ENCODE data around the gene MAPKAP1. TPM values are rescaled to one million over a fixed set of nuclear protein-coding genes. Genes with fewer than 3 reads are reported as not detected.

Gene MAPKAP1
- total RNA-seq, 2 experiments from 2014 or later = 55.3 to 57.9 TPM

DNA sequence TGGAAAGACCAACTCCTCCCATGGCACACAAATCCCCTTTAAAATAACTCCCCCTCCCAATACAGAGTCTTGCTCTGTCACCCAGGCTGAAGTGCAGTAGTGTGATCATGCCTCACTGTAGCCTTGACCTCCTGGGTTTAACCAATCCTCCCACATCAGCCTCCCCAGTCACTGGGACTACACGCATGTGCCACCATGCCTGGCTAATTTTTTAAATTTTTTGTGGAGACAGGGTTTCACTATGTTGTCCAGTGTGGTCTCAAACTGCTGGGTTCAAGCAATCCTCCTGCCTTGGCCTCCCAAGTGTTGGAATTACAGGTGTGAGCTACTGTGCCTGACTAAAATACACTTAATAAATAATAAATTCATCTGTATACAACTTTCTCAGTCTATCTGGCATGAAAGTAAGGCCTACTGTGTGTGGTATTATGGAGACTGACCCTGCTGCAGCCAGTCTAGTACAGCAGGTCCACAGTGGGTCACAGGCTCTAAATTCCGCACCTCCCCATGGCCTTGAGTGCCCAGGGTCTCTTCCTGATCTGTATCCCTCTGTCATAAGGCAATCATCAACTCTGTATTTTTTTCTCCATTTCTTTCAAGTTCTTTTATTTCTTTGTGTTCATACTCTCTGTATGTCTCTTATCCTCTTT is 169.4 kb downstream of the MAPKAP1 start:
- peaks cover 5% of the 10 kb centered on the region for H3K36me3 Mint-ChIP-seq
- H3K4me1 Mint-ChIP-seq (ENCODE audit: low read depth) = peaks cover 2% of the 10 kb centered on the region
- H3K4me3 Mint-ChIP-seq = no peak overlapping the region
- intact Hi-C loops (cut with micrococcal nuclease) = no loop called here
- no peaks in the 10 kb centered on the region for H3K9me3 Mint-ChIP-seq
- ChIA-PET POLR2A (no interaction called here), CTCF (interaction anchor here (1.0 kb wide), 1 partner anchor 21 kb away, joined by 4 read pairs; no protein-coding TSS in a partner anchor)
- no peak for DNase-seq
- no peaks in the 10 kb centered on the region for H3K27me3 Mint-ChIP-seq
- no peak overlapping the region for H3K27ac Mint-ChIP-seq

DNA sequence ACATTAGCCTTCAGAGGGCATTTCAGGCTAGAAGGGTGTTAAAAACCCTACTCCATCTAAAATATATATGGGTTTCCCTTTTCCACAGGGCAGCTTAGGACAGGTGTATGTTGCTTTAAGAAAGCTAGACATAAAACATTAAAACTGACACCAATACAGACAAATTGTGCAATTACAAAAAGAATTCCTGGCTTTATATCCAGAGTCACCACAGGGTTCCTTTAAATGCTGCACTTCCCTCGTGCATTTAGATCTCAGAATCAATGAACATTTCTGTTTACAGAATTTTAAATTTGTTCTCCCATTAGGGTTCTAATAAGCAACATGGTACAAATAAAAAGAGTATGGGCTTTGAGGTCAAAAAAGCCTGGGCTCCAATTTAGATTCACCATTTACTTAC is 170.2 kb downstream of the MAPKAP1 start:
- no peaks in the 10 kb centered on the region for H3K27me3 Mint-ChIP-seq
- ChIA-PET CTCF (no interaction called here), POLR2A (no interaction called here)
- peaks cover 2% of the 10 kb centered on the region for H3K4me1 Mint-ChIP-seq (ENCODE audit: low read depth)
- intact Hi-C loops (cut with micrococcal nuclease) = no loop called here
- no peak overlapping the region for H3K4me3 Mint-ChIP-seq
- H3K27ac Mint-ChIP-seq = no peak overlapping the region
- DNase-seq = no peak
- peaks cover 2% of the 10 kb centered on the region for H3K36me3 Mint-ChIP-seq
- H3K9me3 Mint-ChIP-seq = no peaks in the 10 kb centered on the region

DNA sequence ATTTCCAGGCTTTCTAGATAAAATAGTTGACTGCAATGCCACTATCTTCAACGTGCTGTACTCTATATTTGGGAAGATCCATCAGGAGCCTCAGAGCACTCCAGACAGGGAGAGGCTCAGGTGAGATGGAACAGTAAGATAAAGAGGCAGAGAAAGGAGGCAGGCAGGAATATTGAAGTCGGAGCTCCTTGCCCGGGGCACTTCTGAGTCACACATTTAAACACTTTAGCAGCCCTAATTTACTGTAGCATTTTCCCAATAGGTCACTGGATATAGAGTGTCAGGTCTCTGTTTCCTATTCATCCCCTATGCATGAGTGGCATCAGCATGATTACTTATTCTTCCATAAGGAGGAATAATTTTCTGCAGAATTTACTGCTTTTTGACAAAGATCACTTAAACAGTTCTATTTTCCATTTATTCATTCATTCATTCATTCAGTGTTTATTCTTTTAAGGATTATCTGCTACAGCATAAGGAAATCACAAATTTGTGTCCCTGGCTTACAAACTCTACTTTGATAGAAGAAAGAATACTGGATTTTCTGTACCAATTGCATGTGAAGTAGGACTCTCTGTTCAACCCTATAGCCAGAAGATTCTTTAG is 170.7 kb downstream of the MAPKAP1 start:
- CTCF ChIA-PET = no interaction called here
- intact Hi-C loops (cut with micrococcal nuclease) = no loop called here
- Mint-ChIP-seq H3K27me3 (no peaks in the 10 kb centered on the region), H3K9me3 (no peaks in the 10 kb centered on the region), H3K4me3 (no peak overlapping the region), H3K36me3 (no peaks in the 10 kb centered on the region), H3K27ac (no peak overlapping the region), H3K4me1 (ENCODE audit: low read depth) (peaks cover 5% of the 10 kb centered on the region)
- POLR2A ChIA-PET = no interaction called here
- DNase-seq = no peak

DNA sequence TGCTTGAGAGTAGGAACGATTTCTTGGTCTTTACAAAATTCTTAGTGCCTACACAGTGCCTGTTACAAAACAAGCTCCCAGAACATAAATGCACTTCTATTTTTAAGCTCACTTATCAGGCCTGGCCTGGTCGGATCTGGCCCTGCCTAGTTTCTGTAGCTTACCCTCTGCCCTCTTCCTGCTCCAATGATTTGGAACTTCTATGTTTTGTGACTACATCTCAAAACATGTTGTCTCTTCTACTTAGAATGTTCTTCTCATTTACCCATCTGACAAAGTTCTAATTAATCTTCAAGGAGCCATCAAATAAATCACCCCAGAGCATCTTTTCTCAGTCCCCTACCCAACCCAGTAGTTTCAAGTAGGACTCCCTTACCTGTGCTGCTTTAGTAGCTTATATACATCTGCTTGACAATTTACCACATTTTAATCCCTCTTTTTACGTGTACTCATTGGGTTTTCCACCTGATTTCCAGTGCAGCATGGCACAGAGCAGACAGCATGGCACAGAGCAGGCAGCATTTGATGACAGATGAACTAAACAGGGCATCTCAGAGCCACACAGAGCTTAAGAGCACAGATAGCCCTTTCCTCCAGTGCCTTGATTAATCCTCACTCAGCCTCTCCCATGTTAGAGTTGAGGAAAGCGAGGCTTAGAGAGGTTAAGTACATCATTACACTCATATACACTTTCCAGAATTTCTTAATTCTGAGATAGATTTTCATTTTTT is 171.9 kb downstream of the MAPKAP1 start:
- no peak overlapping the region for H3K4me3 Mint-ChIP-seq
- no peaks in the 10 kb centered on the region for H3K36me3 Mint-ChIP-seq
- no peak overlapping the region for H3K27ac Mint-ChIP-seq
- ChIA-PET CTCF (interaction anchor here (0.9 to 1.6 kb wide), 2 partner anchors 24 to 98 kb away, joined by 3 to 5 read pairs; no protein-coding TSS in a partner anchor), POLR2A (no interaction called here)
- intact Hi-C loops (cut with micrococcal nuclease) = no loop called here
- no peak for DNase-seq
- no peaks in the 10 kb centered on the region for H3K27me3 Mint-ChIP-seq
- H3K4me1 Mint-ChIP-seq (ENCODE audit: low read depth) = peaks cover 11% of the 10 kb centered on the region
- no peaks in the 10 kb centered on the region for H3K9me3 Mint-ChIP-seq

DNA sequence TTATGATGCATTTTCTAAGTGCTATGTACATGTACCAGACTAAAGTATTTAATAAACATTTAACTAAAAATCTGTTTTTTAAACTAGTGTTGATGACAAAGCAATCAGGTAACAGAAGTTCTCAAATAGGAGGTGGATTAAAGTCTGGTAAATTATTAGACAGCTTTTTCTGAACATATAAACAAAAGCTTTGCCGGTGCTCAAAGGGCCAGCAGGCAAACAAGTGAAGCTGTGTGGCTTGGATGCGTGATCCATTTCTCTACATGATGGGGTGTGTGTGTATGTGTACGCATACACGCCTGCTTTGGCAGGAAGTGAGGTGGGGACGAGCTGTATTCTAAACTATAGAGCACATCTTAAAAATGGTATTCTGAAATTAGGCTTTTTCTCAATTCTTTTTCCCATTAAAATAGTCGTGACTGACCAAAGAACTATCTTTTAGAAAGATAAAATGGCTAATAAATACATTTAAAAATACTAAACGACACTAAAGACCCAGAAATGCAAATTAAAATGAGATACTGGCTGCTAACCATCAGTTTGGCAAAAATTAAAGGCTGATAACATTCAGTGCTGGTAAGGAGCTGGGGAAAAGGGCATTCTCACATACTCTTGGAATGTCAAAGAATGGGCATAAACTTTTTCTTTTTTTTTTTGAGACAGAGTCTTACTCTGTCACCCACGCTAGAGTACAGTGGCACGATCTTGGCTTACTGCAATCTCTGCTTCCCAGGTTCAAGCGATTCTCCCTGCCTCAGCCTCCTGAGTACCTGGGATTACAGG is 174.0 kb downstream of the MAPKAP1 start:
- ChIA-PET POLR2A (no interaction called here), CTCF (interaction anchor here (0.6 kb wide), 1 partner anchor 46 kb away, joined by 4 read pairs; no protein-coding TSS in a partner anchor)
- Mint-ChIP-seq H3K9me3 (no peaks in the 10 kb centered on the region), H3K27me3 (no peaks in the 10 kb centered on the region), H3K36me3 (no peaks in the 10 kb centered on the region), H3K4me1 (ENCODE audit: low read depth) (peaks cover 25% of the 10 kb centered on the region), H3K4me3 (no peak overlapping the region), H3K27ac (no peak overlapping the region)
- no peak for DNase-seq
- intact Hi-C loops (cut with micrococcal nuclease) = no loop called here

DNA sequence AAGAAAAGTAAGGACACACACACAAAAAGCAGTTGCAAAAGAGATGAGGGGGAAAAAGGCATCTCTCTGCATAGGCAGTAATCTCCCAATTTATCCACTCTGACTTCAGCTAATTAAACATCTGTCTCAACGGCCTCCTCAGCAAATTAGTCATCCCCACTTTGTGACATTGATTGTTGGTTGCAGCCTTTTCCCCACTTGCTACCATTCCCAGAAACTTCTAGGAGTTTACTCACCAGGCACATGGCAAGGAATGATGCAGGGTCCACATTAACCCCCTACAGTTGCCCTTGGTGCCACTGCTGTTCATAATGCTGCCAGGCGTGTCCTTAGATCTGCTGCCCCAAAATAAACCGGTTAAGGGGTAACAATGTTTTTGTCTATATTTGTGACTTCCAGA is 174.6 kb downstream of the MAPKAP1 start:
- intact Hi-C loops (cut with micrococcal nuclease) = no loop called here
- Mint-ChIP-seq H3K4me1 (ENCODE audit: low read depth) (peaks cover 28% of the 10 kb centered on the region), H3K4me3 (no peak overlapping the region), H3K27ac (no peak overlapping the region), H3K9me3 (no peaks in the 10 kb centered on the region), H3K27me3 (no peaks in the 10 kb centered on the region), H3K36me3 (no peaks in the 10 kb centered on the region)
- no peak for DNase-seq
- POLR2A ChIA-PET = no interaction called here
- CTCF ChIA-PET = interaction anchor here (0.6 to 1.4 kb wide), 2 partner anchors 26 to 45 kb away, joined by 3 to 4 read pairs; no protein-coding TSS in a partner anchor

DNA sequence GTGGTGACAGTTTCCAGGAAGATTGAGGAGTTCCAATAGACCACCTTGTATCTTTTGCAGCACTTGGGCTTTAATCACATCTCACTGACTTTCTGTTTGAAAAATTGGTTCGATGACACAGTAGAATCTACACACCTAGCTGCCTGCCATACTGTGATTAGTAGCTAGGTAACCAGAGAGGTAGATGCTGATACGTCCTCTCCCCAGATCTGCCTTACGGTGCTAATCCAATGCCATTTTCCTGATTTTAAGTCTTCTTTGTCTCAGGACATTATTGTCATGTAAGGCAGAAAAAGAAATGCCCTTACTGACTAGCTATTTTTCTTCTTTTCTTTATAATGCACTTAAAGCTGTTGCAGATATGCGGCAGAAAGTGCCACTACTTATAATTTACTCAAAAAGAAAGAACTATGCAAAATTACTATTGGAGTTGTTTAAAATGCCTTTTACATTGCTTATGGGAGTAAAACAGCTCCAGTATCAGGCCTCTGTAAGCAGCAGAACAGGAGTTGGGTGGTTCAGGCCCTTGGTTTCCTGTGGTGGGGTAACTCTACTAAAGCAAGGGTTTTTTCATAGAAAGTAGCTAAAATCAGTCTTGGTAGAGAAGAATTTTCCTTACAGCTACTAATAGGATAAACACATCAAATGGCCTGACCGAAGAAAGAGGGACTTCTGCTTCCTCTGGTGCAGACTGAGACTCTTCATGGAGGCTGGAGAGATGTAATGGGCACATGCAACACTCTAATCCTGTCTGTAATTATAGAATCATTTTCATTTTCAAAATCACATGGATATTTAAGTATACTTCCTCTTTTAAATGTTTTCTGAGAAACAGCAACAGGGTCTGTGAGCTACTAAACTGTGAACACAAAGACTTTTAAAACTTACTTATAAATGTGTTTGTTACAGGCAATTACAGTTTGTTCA is 177.2 kb downstream of the MAPKAP1 start:
- Mint-ChIP-seq H3K36me3 (no peaks in the 10 kb centered on the region), H3K27ac (no peak overlapping the region), H3K4me1 (ENCODE audit: low read depth) (peaks cover 39% of the 10 kb centered on the region), H3K9me3 (no peaks in the 10 kb centered on the region), H3K4me3 (no peak overlapping the region), H3K27me3 (no peaks in the 10 kb centered on the region)
- intact Hi-C loops (cut with micrococcal nuclease) = loop anchor here (10.0 kb wide), 1 partner anchor 985 kb away; no protein-coding TSS in a partner anchor
- ChIA-PET POLR2A (interaction anchor here (1.7 kb wide), 1 partner anchor 16 kb away, joined by 4 read pairs; no protein-coding TSS in a partner anchor), CTCF (interaction anchor here (0.6 to 2.3 kb wide), 3 partner anchors 12 to 122 kb away, joined by 3 to 7 read pairs (median 3); no protein-coding TSS in a partner anchor)
- no peak for DNase-seq

DNA sequence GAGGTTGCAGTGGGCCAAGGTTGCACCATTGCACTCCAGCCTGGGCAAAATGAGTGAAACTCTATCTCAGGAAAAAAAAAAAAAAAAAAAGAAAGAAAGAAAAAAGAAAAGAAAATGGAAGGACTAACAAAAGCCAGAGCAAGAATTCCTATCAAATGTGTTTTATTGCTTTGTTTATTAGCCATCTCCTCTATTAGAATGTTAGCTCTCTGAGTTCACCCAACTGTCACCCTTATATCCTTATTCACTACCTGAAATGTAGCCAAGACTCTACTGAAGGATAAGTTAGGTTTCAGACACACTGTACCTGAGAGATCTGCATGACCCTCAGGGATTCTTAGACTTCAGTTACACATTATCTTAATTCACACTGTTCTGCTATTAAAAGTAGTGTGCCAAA is 177.9 kb downstream of the MAPKAP1 start:
- Mint-ChIP-seq H3K27me3 (no peaks in the 10 kb centered on the region), H3K4me3 (no peak overlapping the region), H3K36me3 (no peaks in the 10 kb centered on the region), H3K9me3 (no peaks in the 10 kb centered on the region), H3K4me1 (ENCODE audit: low read depth) (peaks cover 42% of the 10 kb centered on the region), H3K27ac (no peak overlapping the region)
- CTCF ChIA-PET = interaction anchor here (0.7 to 2.3 kb wide), 3 partner anchors 22 to 169 kb away, joined by 3 to 7 read pairs (median 5); no protein-coding TSS in a partner anchor
- POLR2A ChIA-PET = interaction anchor here (1.7 kb wide), 1 partner anchor 16 kb away, joined by 4 read pairs; no protein-coding TSS in a partner anchor
- DNase-seq = no peak
- intact Hi-C loops (cut with micrococcal nuclease) = loop anchor here (10.0 kb wide), 1 partner anchor 986 kb away; no protein-coding TSS in a partner anchor

DNA sequence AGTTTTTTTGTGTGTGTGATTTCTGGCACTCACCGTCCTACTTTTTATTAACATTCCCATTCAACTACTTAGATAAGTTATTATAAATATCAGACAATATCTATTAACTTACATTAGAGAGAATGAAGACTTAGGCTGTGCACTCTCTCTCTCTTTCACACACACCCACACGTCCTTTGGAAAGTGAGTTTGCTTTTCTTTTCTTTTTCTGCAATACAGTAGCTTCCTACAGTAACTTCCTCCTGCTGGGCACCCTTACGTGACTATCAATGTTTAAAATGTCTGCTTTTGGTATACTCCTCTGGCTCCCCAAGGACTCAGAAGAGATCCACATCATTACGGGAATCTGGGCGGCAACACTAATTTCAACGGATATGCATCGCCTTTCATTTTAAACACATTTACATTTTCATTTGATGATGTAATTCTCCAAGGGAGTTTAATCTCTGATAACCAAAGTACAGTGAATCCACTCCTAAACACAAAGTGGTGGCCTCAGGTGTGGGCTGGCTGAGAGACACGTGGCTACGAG is 179.5 kb downstream of the MAPKAP1 start:
- ChIA-PET POLR2A (no interaction called here), CTCF (interaction anchor here (0.7 kb wide), 1 partner anchor 31 kb away, joined by 3 read pairs; no protein-coding TSS in a partner anchor)
- no peak for DNase-seq
- intact Hi-C loops (cut with micrococcal nuclease) = loop anchor here (10.0 kb wide), 1 partner anchor 987 kb away; no protein-coding TSS in a partner anchor
- no peak overlapping the region for H3K27ac Mint-ChIP-seq
- H3K4me3 Mint-ChIP-seq = no peak overlapping the region
- H3K4me1 Mint-ChIP-seq (ENCODE audit: low read depth) = peaks cover 54% of the 10 kb centered on the region
- no peaks in the 10 kb centered on the region for H3K9me3 Mint-ChIP-seq
- H3K27me3 Mint-ChIP-seq = no peaks in the 10 kb centered on the region
- no peaks in the 10 kb centered on the region for H3K36me3 Mint-ChIP-seq

DNA sequence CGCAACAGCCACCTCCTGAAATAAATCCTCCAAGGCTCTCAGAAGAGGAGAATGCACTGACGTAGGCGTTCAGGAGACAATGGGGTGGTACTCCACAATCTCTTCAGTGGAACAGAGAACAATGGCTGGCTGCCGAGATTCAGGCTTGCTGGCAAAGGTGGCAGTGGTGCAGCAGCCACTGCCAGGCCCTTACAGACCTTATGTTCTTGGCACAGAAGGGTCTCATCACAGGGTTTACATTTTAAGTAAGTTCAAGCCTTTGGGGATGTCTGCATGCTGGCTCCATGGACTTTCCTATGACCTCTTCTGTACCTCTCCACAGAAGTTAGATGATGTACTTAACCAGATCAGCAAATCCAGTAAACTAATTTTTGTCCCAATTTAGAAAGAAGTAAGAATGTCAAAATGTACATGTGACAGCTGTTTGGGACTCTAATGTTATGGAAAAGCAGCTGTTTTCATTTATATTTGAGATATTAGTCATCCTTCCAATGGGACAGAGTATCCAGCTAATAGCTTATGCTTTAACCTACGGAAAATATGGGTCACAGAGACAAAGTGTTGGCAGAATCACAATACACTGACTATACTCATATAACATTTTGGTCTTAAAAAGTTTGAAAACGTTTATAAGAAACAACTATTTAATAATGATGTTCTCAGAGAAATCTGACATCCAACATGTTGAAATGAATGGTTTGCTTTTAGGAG is 180.9 kb downstream of the MAPKAP1 start:
- POLR2A ChIA-PET = no interaction called here
- CTCF ChIA-PET = interaction anchor here (0.6 to 1.9 kb wide), 4 partner anchors 13 to 423 kb away, joined by 3 to 5 read pairs (median 4); no protein-coding TSS in a partner anchor
- no peak overlapping the region for H3K4me3 Mint-ChIP-seq

More for the DNA sequence above, 180.9 kb downstream of the MAPKAP1 start:
- no peak overlapping the region for H3K27ac Mint-ChIP-seq
- H3K27me3 Mint-ChIP-seq = no peaks in the 10 kb centered on the region
- no peaks in the 10 kb centered on the region for H3K9me3 Mint-ChIP-seq
- no peaks in the 10 kb centered on the region for H3K36me3 Mint-ChIP-seq
- intact Hi-C loops (cut with micrococcal nuclease) = loop anchor here (10.0 kb wide), 1 partner anchor 989 kb away; no protein-coding TSS in a partner anchor
- peaks cover 64% of the 10 kb centered on the region for H3K4me1 Mint-ChIP-seq (ENCODE audit: low read depth)
- DNase-seq = no peak

Data from activated CD4-positive, alpha-beta memory T cell treated with anti-CD3 and anti-CD28 coated beads for 36 hours (primary cell).